Hepatocyte (in vitro differentiated cells): ENCODE measurements around the gene SYT2. TPM values are rescaled to one million over a fixed set of nuclear protein-coding genes. Genes with fewer than 3 reads are reported as not detected.
"Not testable (repeated sequence)": the region's sequence is repeated elsewhere in the genome, so short reads cannot be mapped to it uniquely, and the experiment has no call there.

Experiments
- DNase-seq: peaks from one replicate; pipeline ENCODE4 v3.0.0-alpha.2; 2016; ENCODE audit warnings: low spot score
- H2AFZ ChIP-seq: fragments of 200-600 bp; sonication (generic); 2 replicates; pipeline ENCODE4 v1.6.0; 2016; ENCODE audit warnings: antibody characterized with exemption, mild to moderate bottlenecking
- H3K27ac ChIP-seq: fragments of 200-600 bp; sonication (generic); 2 replicates; pipeline ENCODE4 v1.5.1; 2016; ENCODE audit warnings: mild to moderate bottlenecking
- H3K27me3 ChIP-seq: fragments of 200-600 bp; sonication (generic); 2 replicates; pipeline ENCODE4 v1.6.1; 2016
- H3K36me3 ChIP-seq: fragments of 200-600 bp; sonication (generic); replicated peaks from 2 replicates; pipeline ENCODE4 v1.5.1; 2016; ENCODE audit warnings: low read depth; ENCODE audit not compliant: insufficient read depth
- H3K4me1 ChIP-seq: fragments of 200-600 bp; sonication (generic); 2 replicates; pipeline ENCODE4 v1.5.1; 2016; ENCODE audit warnings: mild to moderate bottlenecking, moderate library complexity; ENCODE audit not compliant: insufficient read depth
- H3K4me2 ChIP-seq: fragments of 200-600 bp; sonication (generic); 2 replicates; pipeline ENCODE4 v1.6.0; 2016
- H3K4me3 ChIP-seq: fragments of 200-600 bp; sonication (generic); 2 replicates; pipeline ENCODE4 v1.5.1; 2016; ENCODE audit warnings: mild to moderate bottlenecking
- H3K79me2 ChIP-seq: fragments of 200-600 bp; sonication (generic); 2 replicates; pipeline ENCODE4 v1.6.0; 2017; ENCODE audit warnings: mild to moderate bottlenecking
- H3K9me2 ChIP-seq: fragments of 200-600 bp; sonication (generic); replicated peaks from 2 replicates; pipeline ENCODE4 v1.6.0; 2017; ENCODE audit warnings: mild to moderate bottlenecking; ENCODE audit not compliant: insufficient read depth
- H3K9me3 ChIP-seq: fragments of 200-600 bp; sonication (generic); 2 replicates; pipeline ENCODE4 v1.5.1; 2016; ENCODE audit warnings: low read depth, mild to moderate bottlenecking
- H4K20me1 ChIP-seq: fragments of 200-600 bp; sonication (generic); 2 replicates; pipeline ENCODE4 v1.6.0; 2016; ENCODE audit warnings: mild to moderate bottlenecking; ENCODE audit not compliant: insufficient read depth, poor library complexity, severe bottlenecking
- CTCF ChIP-seq: fragments of 200-600 bp; sonication (generic); IDR thresholded peaks from 2 replicates; pipeline ENCODE4 v1.5.1; 2016; ENCODE audit warnings: antibody characterized with exemption, mild to moderate bottlenecking; ENCODE audit not compliant: poor library complexity
- EZH2 ChIP-seq: fragments of 200-600 bp; sonication (generic); IDR thresholded peaks from 2 replicates; pipeline ENCODE4 v1.6.1; 2016; ENCODE audit warnings: antibody characterized with exemption, mild to moderate bottlenecking, borderline replicate concordance
- EZH2phosphoT487 ChIP-seq: fragments of 200-600 bp; sonication (generic); IDR thresholded peaks from one replicate; pipeline ENCODE4 v1.6.1; 2018; ENCODE audit warnings: antibody characterized with exemption, mild to moderate bottlenecking, low read depth, moderate library complexity; ENCODE audit not compliant: unreplicated experiment, severe bottlenecking
- WGBS: methylation state at CpG from one replicate; pipeline ENCODE4 v1.1.6; 2016; ENCODE audit warnings: low lambda C conversion rate; ENCODE audit errors: missing lambda C conversion rate; 5-methylcytosine and 5-hydroxymethylcytosine counted together
- polyA plus RNA-seq: library from polyadenylated mRNA; unstranded; fragments of >200 nt; fragmentation: Nextera tagmentation; extraction: Ambion mirVana; gene quantifications from 2 replicates; pipeline ENCODE4 v1.2.1, GENCODE V29; 2016
- total RNA-seq: library from RNA; depleted of rRNA; stranded (reverse); fragments of >200 nt; gene quantifications from 2 replicates; pipeline ENCODE4 v1.2.3, GENCODE V29; 2014

The SYT2 gene
- total and polyA plus RNA-seq, 2 experiments from 2014 or later = 0.81 to 0.90 TPM

GRCh38 chr1:202642212-202642611, 68.0 kb downstream of the SYT2 start:
- WGBS = 40% methylated on average over 18 of the region's 20 CpGs
- H3K36me3 ChIP-seq = no peaks in the 10 kb centered on the region
- peaks cover 54% of the 10 kb centered on the region for H3K27me3 ChIP-seq

GRCh38 chr1:202639500-202639899, 70.8 kb downstream of the SYT2 start:
- Histone ChIP-seq H2AFZ (no peak overlapping the region), H3K4me1 (peaks cover 41% of the 10 kb centered on the region), H3K27me3 (peaks cover 31% of the 10 kb centered on the region), H3K36me3 (no peaks in the 10 kb centered on the region), H3K4me2 (no peak overlapping the region), H3K4me3 (no peak overlapping the region), H3K9me3 (no peaks in the 10 kb centered on the region), H3K9me2 (no peaks in the 10 kb centered on the region), H4K20me1 (no peaks in the 10 kb centered on the region), H3K27ac (no peak overlapping the region), H3K79me2 (no peaks in the 10 kb centered on the region)
- DNase-seq = no peak
- TF ChIP-seq CTCF (no peak), EZH2 (no peak)
- 86% methylated on average over 9 of the region's 9 CpGs for WGBS

More at GRCh38 chr1:202642212-202642611, 68.0 kb downstream of the SYT2 start:
- Histone ChIP-seq H3K4me2 (peak overlapping the region; percentile 96), H3K4me3 (no peak overlapping the region), H3K9me3 (no peaks in the 10 kb centered on the region), H3K79me2 (no peaks in the 10 kb centered on the region), H4K20me1 (no peaks in the 10 kb centered on the region), H3K27ac (no peak overlapping the region), H3K9me2 (no peaks in the 10 kb centered on the region), H3K4me1 (peaks cover 38% of the 10 kb centered on the region), H2AFZ (no peak overlapping the region)
- DNase-seq = no peak
- TF ChIP-seq EZH2phosphoT487 = no peak
- no peak for TF ChIP-seq EZH2
- no peak for TF ChIP-seq CTCF

GRCh38 chr1:202638701-202639305, 71.5 kb downstream of the SYT2 start:
- not testable (repeated sequence) for H3K36me3 ChIP-seq, H3K4me3 ChIP-seq, H3K79me2 ChIP-seq, H2AFZ ChIP-seq, H3K9me3 ChIP-seq, H4K20me1 ChIP-seq, H3K9me2 ChIP-seq
- peak overlapping the region; percentile 64 for H3K4me2 ChIP-seq
- 66% methylated on average over 9 of the region's 9 CpGs for WGBS
- H3K27ac ChIP-seq = peak overlapping the region; percentile 34
- peaks cover 41% of the 10 kb centered on the region for H3K4me1 ChIP-seq
- DNase-seq = peak; percentile 38
- peaks cover 24% of the 10 kb centered on the region for H3K27me3 ChIP-seq

GRCh38 chr1:202638019-202638700, 72.1 kb downstream of the SYT2 start:
- H4K20me1 ChIP-seq = no peaks in the 10 kb centered on the region
- H3K36me3 ChIP-seq = no peaks in the 10 kb centered on the region
- peak overlapping the region; percentile 30 for H3K27ac ChIP-seq
- TF ChIP-seq EZH2phosphoT487 (no peak), CTCF (no peak), EZH2 (no peak)
- no peaks in the 10 kb centered on the region for H3K9me2 ChIP-seq
- peak overlapping the region; percentile 64 for H3K4me2 ChIP-seq
- no peaks in the 10 kb centered on the region for H3K79me2 ChIP-seq
- H3K4me1 ChIP-seq = peaks cover 41% of the 10 kb centered on the region
- H3K4me3 ChIP-seq = no peak overlapping the region
- peaks cover 19% of the 10 kb centered on the region for H3K27me3 ChIP-seq
- DNase-seq = no peak
- no peaks in the 10 kb centered on the region for H3K9me3 ChIP-seq
- 40% methylated on average over 7 of the region's 7 CpGs for WGBS
- H2AFZ ChIP-seq = no peak overlapping the region

GRCh38 chr1:202637321-202638018, 72.8 kb downstream of the SYT2 start:
- H3K27me3 ChIP-seq = peaks cover 13% of the 10 kb centered on the region
- 73% methylated on average over 16 of the region's 16 CpGs for WGBS
- H3K4me2 ChIP-seq = not testable (repeated sequence)

DNA sequence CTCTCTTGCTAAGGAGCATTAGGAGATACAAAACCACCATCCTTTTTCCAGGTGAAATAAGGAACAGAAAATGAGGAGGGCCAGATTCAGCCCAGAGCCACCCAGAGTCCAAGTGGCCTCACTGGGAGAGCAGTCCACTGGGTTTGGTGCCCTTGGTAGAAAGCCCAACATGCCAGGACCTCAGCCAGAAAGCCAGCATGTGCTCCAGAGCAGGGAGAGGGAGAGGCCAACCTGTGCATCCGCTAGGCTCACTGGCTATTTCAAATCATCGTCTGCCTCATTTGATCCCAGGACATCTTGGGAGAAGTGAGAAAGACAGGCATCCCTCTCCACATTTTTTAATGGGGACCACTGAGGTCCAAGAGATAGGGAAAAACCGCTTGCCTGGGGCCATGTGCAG, 74.1 kb downstream of the SYT2 start:
- not testable (repeated sequence) for H3K36me3 ChIP-seq, H3K27ac ChIP-seq, H3K79me2 ChIP-seq, H3K27me3 ChIP-seq, H3K9me2 ChIP-seq, H3K4me3 ChIP-seq, H3K4me2 ChIP-seq, H3K9me3 ChIP-seq, H2AFZ ChIP-seq, DNase-seq, H4K20me1 ChIP-seq
- WGBS = 59% methylated on average over 3 of the region's 3 CpGs
- peaks cover 32% of the 10 kb centered on the region for H3K4me1 ChIP-seq

More at GRCh38 chr1:202637321-202638018, 72.8 kb downstream of the SYT2 start:
- DNase-seq, H4K20me1 ChIP-seq, H3K36me3 ChIP-seq, H3K9me2 ChIP-seq, H3K9me3 ChIP-seq, H2AFZ ChIP-seq, H3K4me3 ChIP-seq, H3K79me2 ChIP-seq: not testable (repeated sequence)
- Histone ChIP-seq H3K4me1 (peaks cover 35% of the 10 kb centered on the region), H3K27ac (peak overlapping the region; percentile 30)
